Panc1 (cell line): ENCODE data around the gene CHST11. TPM values are rescaled to one million over a fixed set of nuclear protein-coding genes. Genes with fewer than 3 reads are reported as not detected.

Source experiments
- ATAC-seq: fragments of 200-7000 bp; cut with Tn5 transposase; 2 replicates; pipeline ENCODE4 v1.9.1; 2020; ENCODE audit warnings: mild to moderate bottlenecking, moderate library complexity
- BruUV-seq: library from RNA; stranded (reverse); fragments of 400-500 nt; replicated peaks from 2 replicates; lab custom pipeline; 2021; lab: Mats Ljungman, UMichigan
- CTCF ChIA-PET: fragments of 300-600 bp; sonication (Branson Sonifier 250); formaldehyde crosslinking; loops from one replicate; lab custom pipeline; 2022; ENCODE audit warnings: antibody characterized with exemption; lab: Charles Lee
- POLR2A ChIA-PET: fragments of 300-600 bp; sonication (Branson Sonifier 250); formaldehyde crosslinking; loops from one replicate; lab custom pipeline; 2022; ENCODE audit warnings: antibody characterized with exemption; lab: Charles Lee
- DNase-seq: peaks from one replicate; pipeline ENCODE4 v3.0.0-alpha.2; 2010; ENCODE audit warnings: low read depth, low spot score
- H3K27ac ChIP-seq: 2 replicates; pipeline ENCODE4 v1.5.1; 2011; ENCODE audit warnings: mild to moderate bottlenecking, low read length, inconsistent platforms
- H3K27me3 ChIP-seq: fragments of 200-500 bp; sonication (Bioruptor generic); 2 replicates; pipeline ENCODE4 v1.6.0; 2014; ENCODE audit warnings: low read length, inconsistent platforms; ENCODE audit not compliant: control insufficient read depth, insufficient read depth
- H3K36me3 ChIP-seq: fragments of 200-500 bp; sonication (Bioruptor generic); 2 replicates; pipeline ENCODE4 v1.5.1; 2014; ENCODE audit warnings: inconsistent platforms, mild to moderate bottlenecking, low read length, moderate library complexity; ENCODE audit not compliant: control insufficient read depth, insufficient read depth
- H3K4me1 ChIP-seq: 2 replicates; pipeline ENCODE4 v1.5.1; 2011; ENCODE audit warnings: inconsistent platforms, mild to moderate bottlenecking, low read length, moderate library complexity; ENCODE audit not compliant: control insufficient read depth, insufficient read depth
- H3K4me3 ChIP-seq, 2 experiments: 2 replicates each; pipeline ENCODE4 v1.5.1; 2011 to 2012; ENCODE audit warnings: low read depth in 2 of 2, low read length in 2 of 2, mild to moderate bottlenecking in 2 of 2, inconsistent platforms in 1 of 2, moderate library complexity in 1 of 2
- H3K9me3 ChIP-seq: fragments of 200-500 bp; sonication (Bioruptor generic); 2 replicates; pipeline ENCODE4 v1.5.1; 2014; ENCODE audit warnings: low read depth, mild to moderate bottlenecking, inconsistent platforms, low read length, moderate library complexity; ENCODE audit not compliant: control insufficient read depth, insufficient read depth
- POLR2AphosphoS5 ChIP-seq: IDR thresholded peaks from 2 replicates; pipeline ENCODE4 v1.6.1; 2012; ENCODE audit warnings: mild to moderate bottlenecking, low read depth, low read length, moderate library complexity
- SIN3A ChIP-seq: IDR thresholded peaks from 2 replicates; pipeline ENCODE4 v1.6.1; 2012; ENCODE audit warnings: low read depth, mild to moderate bottlenecking, low read length, moderate library complexity, borderline replicate concordance; ENCODE audit not compliant: insufficient read depth
- TCF7L2 ChIP-seq: IDR thresholded peaks from 2 replicates; pipeline ENCODE4 v1.6.1; 2011; ENCODE audit warnings: mild to moderate bottlenecking, low read depth, low read length, inconsistent platforms
- in situ Hi-C: cut with HindIII; loops from 2 replicates; pipeline ENCODE4 v1.10.0; 2016; ENCODE audit warnings: low sequenced_read_pairs, low pct_unique_long_range_greater_than_20kb
- intact Hi-C: fragments of 100-400 bp; cut with micrococcal nuclease; formaldehyde crosslinking; loops from one replicate; pipeline ENCODE4 v1.10.0; 2022; ENCODE audit not compliant: unreplicated experiment
- total RNA-seq: library from RNA; stranded (reverse); gene quantifications from one replicate; pipeline ENCODE4 v1.2.1, GENCODE V29; 2021; ENCODE audit not compliant: unreplicated experiment
- TF ChIP-seq, protein P1 (sequence below): fragments of 450-650 bp; IDR thresholded peaks from 2 replicates; pipeline ENCODE4 v1.5.1; 2017; ENCODE audit warnings: mild to moderate bottlenecking
- TF ChIP-seq, protein P2 (sequence below), 2 experiments: IDR thresholded peaks; 2 replicates each; pipeline ENCODE4 v1.6.1; 2011 to 2012; ENCODE audit warnings: low read depth in 2 of 2, control low read depth in 1 of 2, low read length in 1 of 2, mild to moderate bottlenecking in 1 of 2, moderate library complexity in 1 of 2; ENCODE audit not compliant: insufficient read depth in 1 of 2

The CHST11 gene
- total RNA-seq, 1 experiment from 2014 or later, result 11.4 TPM

DNA sequence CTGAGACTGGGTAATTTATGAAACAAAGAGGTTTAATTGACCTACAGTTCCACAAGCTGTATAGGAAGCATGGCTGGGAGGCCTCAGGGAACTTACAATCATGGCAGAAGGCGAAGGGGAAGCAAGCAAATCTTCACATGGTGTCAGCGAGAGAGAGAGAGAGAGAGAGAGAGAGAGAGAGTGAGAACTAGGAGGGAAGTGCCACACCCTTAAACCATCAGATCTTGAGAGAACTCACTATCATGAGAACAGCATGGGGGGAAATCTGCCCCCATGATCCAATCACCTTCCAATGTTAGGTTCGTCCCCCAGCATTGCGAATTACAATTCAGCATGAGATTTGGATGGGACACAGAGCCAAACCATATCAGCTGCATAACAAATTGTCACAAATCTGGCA is 96.7 kb downstream of the CHST11 start:
- Histone ChIP-seq H3K27ac (no peak overlapping the region), H3K9me3 (no peaks in the 10 kb centered on the region), H3K36me3 (no peaks in the 10 kb centered on the region), H3K27me3 (no peaks in the 10 kb centered on the region), H3K4me1 (no peaks in the 10 kb centered on the region), H3K4me3 (no peak overlapping the region)
- TF ChIP-seq SIN3A (no peak), TCF7L2 (no peak), POLR2AphosphoS5 (no peak)
- TF ChIP-seq, protein P1, sequence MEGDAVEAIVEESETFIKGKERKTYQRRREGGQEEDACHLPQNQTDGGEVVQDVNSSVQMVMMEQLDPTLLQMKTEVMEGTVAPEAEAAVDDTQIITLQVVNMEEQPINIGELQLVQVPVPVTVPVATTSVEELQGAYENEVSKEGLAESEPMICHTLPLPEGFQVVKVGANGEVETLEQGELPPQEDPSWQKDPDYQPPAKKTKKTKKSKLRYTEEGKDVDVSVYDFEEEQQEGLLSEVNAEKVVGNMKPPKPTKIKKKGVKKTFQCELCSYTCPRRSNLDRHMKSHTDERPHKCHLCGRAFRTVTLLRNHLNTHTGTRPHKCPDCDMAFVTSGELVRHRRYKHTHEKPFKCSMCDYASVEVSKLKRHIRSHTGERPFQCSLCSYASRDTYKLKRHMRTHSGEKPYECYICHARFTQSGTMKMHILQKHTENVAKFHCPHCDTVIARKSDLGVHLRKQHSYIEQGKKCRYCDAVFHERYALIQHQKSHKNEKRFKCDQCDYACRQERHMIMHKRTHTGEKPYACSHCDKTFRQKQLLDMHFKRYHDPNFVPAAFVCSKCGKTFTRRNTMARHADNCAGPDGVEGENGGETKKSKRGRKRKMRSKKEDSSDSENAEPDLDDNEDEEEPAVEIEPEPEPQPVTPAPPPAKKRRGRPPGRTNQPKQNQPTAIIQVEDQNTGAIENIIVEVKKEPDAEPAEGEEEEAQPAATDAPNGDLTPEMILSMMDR, result no peak
- TF ChIP-seq, protein P2, sequence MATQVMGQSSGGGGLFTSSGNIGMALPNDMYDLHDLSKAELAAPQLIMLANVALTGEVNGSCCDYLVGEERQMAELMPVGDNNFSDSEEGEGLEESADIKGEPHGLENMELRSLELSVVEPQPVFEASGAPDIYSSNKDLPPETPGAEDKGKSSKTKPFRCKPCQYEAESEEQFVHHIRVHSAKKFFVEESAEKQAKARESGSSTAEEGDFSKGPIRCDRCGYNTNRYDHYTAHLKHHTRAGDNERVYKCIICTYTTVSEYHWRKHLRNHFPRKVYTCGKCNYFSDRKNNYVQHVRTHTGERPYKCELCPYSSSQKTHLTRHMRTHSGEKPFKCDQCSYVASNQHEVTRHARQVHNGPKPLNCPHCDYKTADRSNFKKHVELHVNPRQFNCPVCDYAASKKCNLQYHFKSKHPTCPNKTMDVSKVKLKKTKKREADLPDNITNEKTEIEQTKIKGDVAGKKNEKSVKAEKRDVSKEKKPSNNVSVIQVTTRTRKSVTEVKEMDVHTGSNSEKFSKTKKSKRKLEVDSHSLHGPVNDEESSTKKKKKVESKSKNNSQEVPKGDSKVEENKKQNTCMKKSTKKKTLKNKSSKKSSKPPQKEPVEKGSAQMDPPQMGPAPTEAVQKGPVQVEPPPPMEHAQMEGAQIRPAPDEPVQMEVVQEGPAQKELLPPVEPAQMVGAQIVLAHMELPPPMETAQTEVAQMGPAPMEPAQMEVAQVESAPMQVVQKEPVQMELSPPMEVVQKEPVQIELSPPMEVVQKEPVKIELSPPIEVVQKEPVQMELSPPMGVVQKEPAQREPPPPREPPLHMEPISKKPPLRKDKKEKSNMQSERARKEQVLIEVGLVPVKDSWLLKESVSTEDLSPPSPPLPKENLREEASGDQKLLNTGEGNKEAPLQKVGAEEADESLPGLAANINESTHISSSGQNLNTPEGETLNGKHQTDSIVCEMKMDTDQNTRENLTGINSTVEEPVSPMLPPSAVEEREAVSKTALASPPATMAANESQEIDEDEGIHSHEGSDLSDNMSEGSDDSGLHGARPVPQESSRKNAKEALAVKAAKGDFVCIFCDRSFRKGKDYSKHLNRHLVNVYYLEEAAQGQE (IDR thresholded peaks at IDR 0.05; ENCODE audit: insufficient read depth in 1 of 2, low read depth in 2 of 2, low read length in 1 of 2), result no peak
- no TSS peak for BruUV-seq
- ATAC-seq (no peak), DNase-seq (no peak)
- CTCF ChIA-PET, result no interaction called here
- in situ Hi-C loops, result no loop called here
- intact Hi-C loops, result no loop called here
- POLR2A ChIA-PET, result no interaction called here

DNA sequence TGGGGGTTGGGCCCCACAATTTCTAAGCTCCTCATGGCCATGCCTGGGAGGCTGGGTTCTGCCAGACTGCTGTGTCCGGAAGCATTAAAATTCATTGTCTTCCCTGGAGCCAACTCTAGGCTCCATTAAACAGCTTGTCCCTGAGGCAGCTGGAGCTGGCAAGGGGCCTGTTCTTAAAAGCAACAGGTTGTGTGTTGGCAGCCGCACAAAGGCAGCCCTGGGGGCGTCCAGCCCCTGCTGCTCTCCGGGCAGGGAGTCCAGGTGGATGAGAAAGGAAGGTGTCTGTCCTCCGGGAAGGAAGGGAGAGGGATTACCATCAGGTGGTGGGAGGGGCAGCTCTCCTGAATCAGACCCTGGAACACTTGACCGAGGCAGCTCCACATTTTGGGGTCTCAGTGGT is 98.9 kb downstream of the CHST11 start:
- Histone ChIP-seq H3K4me3 (no peak overlapping the region), H3K36me3 (no peaks in the 10 kb centered on the region), H3K27ac (no peak overlapping the region), H3K9me3 (no peaks in the 10 kb centered on the region), H3K27me3 (no peaks in the 10 kb centered on the region), H3K4me1 (no peaks in the 10 kb centered on the region)
- CTCF ChIA-PET, result no interaction called here
- in situ Hi-C loops, result no loop called here
- ATAC-seq (no peak), DNase-seq (no peak)
- intact Hi-C loops, result no loop called here
- POLR2A ChIA-PET, result no interaction called here
- no TSS peak for BruUV-seq
- TF ChIP-seq, protein P1, result no peak
- TF ChIP-seq, protein P2 (IDR thresholded peaks at IDR 0.05; ENCODE audit: insufficient read depth in 1 of 2, low read depth in 2 of 2, low read length in 1 of 2), result no peak
- TF ChIP-seq POLR2AphosphoS5 (no peak), SIN3A (no peak), TCF7L2 (no peak)
